Measurements from ENCODE around the gene DNAH10. TPM values are rescaled to one million over a fixed set of nuclear protein-coding genes. Genes with fewer than 3 reads are reported as not detected.

DNAH10 gene
- total RNA-seq, 1 experiment from 2014 or later = 0.17 TPM

DNA sequence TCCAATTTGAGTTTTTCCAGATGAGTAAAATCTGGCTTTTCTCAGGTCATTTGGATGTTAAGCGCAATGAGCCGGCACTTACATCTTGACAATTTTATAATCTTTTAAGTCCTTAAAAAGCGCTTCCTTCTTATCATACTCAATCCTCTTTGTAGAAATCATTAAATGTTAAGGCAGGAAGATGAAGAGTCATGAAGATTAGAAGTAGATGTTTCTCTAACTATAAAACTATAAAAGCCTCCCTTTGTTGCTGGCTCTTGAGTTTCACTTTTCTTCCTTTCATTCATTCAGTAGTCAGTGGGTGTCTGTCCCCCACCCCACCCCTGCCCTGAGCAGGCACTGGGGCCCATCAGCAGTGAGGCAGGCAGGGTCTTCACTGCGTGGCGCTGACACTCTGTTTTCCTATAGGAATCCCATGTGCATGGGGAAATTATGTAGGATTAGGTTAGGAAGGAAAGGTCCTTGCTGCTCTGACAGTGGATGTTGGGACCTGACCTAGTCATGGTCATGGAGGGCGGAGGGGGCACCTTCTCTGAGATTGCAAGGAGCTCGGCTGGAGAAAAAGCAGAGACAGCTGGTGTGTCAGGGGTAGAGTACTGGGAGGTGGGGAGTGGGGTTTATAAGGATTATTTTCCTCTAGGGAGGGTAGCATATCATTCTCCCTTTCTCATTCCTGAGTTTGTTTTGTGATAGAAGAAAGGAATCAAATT is 144.8 kb downstream of the DNAH10 start:
- no peak for TF ChIP-seq CTCF (conservative IDR thresholded peaks at IDR 0.05)
- H3K4me1 Mint-ChIP-seq = peaks cover 0 to 10% of the 10 kb centered on the region in 2 experiments; a peak in 2 of 4 replicates

More for the DNA sequence above, 144.8 kb downstream of the DNAH10 start:
- WGBS (ENCODE audit: extremely low coverage, insufficient read length, low lambda C conversion rate) = no CpG with 5 or more reads among the region's 7 CpGs
- no peaks in the 10 kb centered on the region for H3K23me2 ChIP-seq (ENCODE audit: insufficient read length, low read depth, low read length, poor library complexity, severe bottlenecking)
- no peaks in the 10 kb centered on the region for H3K79me2 ChIP-seq (ENCODE audit: insufficient read depth, low read length)
- H3K23ac ChIP-seq (ENCODE audit: insufficient read length, low read depth, low read length) = no peak overlapping the region
- no peak overlapping the region for H4K8ac ChIP-seq (replicated peaks; ENCODE audit: insufficient read length, low read depth, low read length)
- H2AK5ac ChIP-seq (ENCODE audit: insufficient read length, low read length) = no peak overlapping the region
- no peaks in the 10 kb centered on the region for H4K20me1 ChIP-seq (ENCODE audit: control insufficient read depth, insufficient read depth, insufficient read length)
- H2AFZ ChIP-seq (ENCODE audit: low read length) = no peak overlapping the region
- Mint-ChIP-seq H3K27me3 (ENCODE audit: low read depth) (peaks cover 60% of the 10 kb centered on the region), H3K4me3 (no peak overlapping the region), H3K27ac (no peak overlapping the region), H3K36me3 (ENCODE audit: insufficient read depth in 1 of 3, low read depth in 3 of 3) (peaks cover 0 to 5% (median 2%) of the 10 kb centered on the region in 3 experiments; a peak in 3 of 7 replicates), H3K9me3 (peaks cover 9% of the 10 kb centered on the region in 2 experiments)
- H3K27ac ChIP-seq (ENCODE audit: insufficient read length, low read depth, low read length) = no peak overlapping the region
- H3K56ac ChIP-seq (ENCODE audit: insufficient read length, low read depth, low read length) = no peak overlapping the region
- no peak overlapping the region for H2BK120ac ChIP-seq (ENCODE audit: low read depth, low read length, poor library complexity, severe bottlenecking)
- H3K4ac ChIP-seq (ENCODE audit: low read depth, low read length) = no peak overlapping the region
- H3K9ac ChIP-seq (ENCODE audit: extremely low read depth, insufficient read length, low read length) = no peak overlapping the region
- no peak overlapping the region for H2BK15ac ChIP-seq (ENCODE audit: low read depth, low read length)
- no peaks in the 10 kb centered on the region; the same call in 1 of the 2 replicates for H3K27me3 ChIP-seq (ENCODE audit: insufficient read depth, low read length)
- H3K4me2 ChIP-seq (ENCODE audit: insufficient read depth, insufficient read length, low read length) = no peak overlapping the region
- H2BK5ac ChIP-seq (ENCODE audit: insufficient read length, low read length) = no peak overlapping the region
- no peak overlapping the region for H2BK12ac ChIP-seq (ENCODE audit: insufficient read length, low read depth, low read length)
- no peak overlapping the region for H2BK20ac ChIP-seq (ENCODE audit: low read depth, low read length, poor library complexity, severe bottlenecking)
- H4K5ac ChIP-seq (ENCODE audit: insufficient read length, low read depth, low read length) = no peak overlapping the region
- no peak overlapping the region for H3K18ac ChIP-seq (ENCODE audit: insufficient read length, low read depth, low read length)
- no peak overlapping the region for H3K14ac ChIP-seq (ENCODE audit: insufficient read depth, low read length)
- no peak for DNase-seq
- no peak overlapping the region for H4K91ac ChIP-seq (ENCODE audit: insufficient read length, low read depth, low read length)
- H3K9me3 ChIP-seq (ENCODE audit: control insufficient read depth, low read depth, low read length) = no peaks in the 10 kb centered on the region
- no peaks in the 10 kb centered on the region for H3K4me1 ChIP-seq (ENCODE audit: insufficient read depth, low read length)
- H3K79me1 ChIP-seq (ENCODE audit: insufficient read depth, low read depth, low read length, poor library complexity, severe bottlenecking) = no peaks in the 10 kb centered on the region
- H3T11ph ChIP-seq (ENCODE audit: low read length) = no peak overlapping the region

Measured in H9 (cell line).